ENCODE measurements around the gene DDAH2. TPM values are rescaled to one million over a fixed set of nuclear protein-coding genes. Genes with fewer than 3 reads are reported as not detected.

DDAH2 gene
- total RNA-seq, 6 donors from 2014 or later, result 46.6 to 157 (median 83.7) TPM

- Histone ChIP-seq H3K4me3 (no peak overlapping the region), H3K36me3 (no peaks in the 10 kb centered on the region), H3K4me1 (peaks cover 0 to 13% (median 2%) of the 10 kb centered on the region in 4 donors), H3K27me3 (no peaks in the 10 kb centered on the region), H3K9me3 (no peaks in the 10 kb centered on the region), H3K27ac (peak overlapping the region in 2 of 4 donors; percentile 35 to 65)
- WGBS, 2 donors, result 80 to 88% methylated on average over 6 of the region's 6 CpGs
- DNase-seq (peak in 1 of 2 donors; percentile 34), ATAC-seq (ENCODE audit: low FRiP score in 2 of 2) (no peak)
- TF ChIP-seq POLR2AphosphoS5 (IDR thresholded peaks at IDR 0.05), result no peak
- no peak for TF ChIP-seq EP300 (IDR thresholded peaks at IDR 0.05)
- TF ChIP-seq POLR2A (IDR thresholded peaks at IDR 0.05), result no peak
- TF ChIP-seq CTCF (IDR thresholded peaks at IDR 0.05), result no peak
Observed at GRCh38 chr6:31719001-31719400, 10.1 kb downstream of the DDAH2 start.

- DNase-seq, result peak in 1 of 2 donors; percentile 65
- H3K27ac ChIP-seq, result peak overlapping the region in 1 of 4 donors; percentile 65
- H3K36me3 ChIP-seq, result no peaks in the 10 kb centered on the region
- 58 to 74% methylated on average over 1 of the region's 1 CpG for WGBS, 2 donors
- H3K9me3 ChIP-seq, result no peaks in the 10 kb centered on the region
- peak in 1 of 2 donors; percentile 21 for TF ChIP-seq POLR2AphosphoS5 (IDR thresholded peaks at IDR 0.05)
- TF ChIP-seq CTCF (IDR thresholded peaks at IDR 0.05), result no peak
- TF ChIP-seq EP300 (IDR thresholded peaks at IDR 0.05), result peak in 1 of 4 donors; percentile 9
- no peak for TF ChIP-seq POLR2A (IDR thresholded peaks at IDR 0.05)
- no peak overlapping the region for H3K4me3 ChIP-seq
- peaks cover 0 to 13% (median 2%) of the 10 kb centered on the region in 4 donors for H3K4me1 ChIP-seq
- H3K27me3 ChIP-seq, result no peaks in the 10 kb centered on the region
- ATAC-seq (ENCODE audit: low FRiP score in 2 of 2), result no peak
Observed at GRCh38 chr6:31718265-31718664, 10.8 kb downstream of the DDAH2 start.

- no peak overlapping the region for H3K4me3 ChIP-seq
- no peaks in the 10 kb centered on the region for H3K9me3 ChIP-seq
- TF ChIP-seq EP300 (IDR thresholded peaks at IDR 0.05), result no peak
- no peak for TF ChIP-seq CTCF (IDR thresholded peaks at IDR 0.05)
- no peak for TF ChIP-seq POLR2A (IDR thresholded peaks at IDR 0.05)
- no peak for TF ChIP-seq POLR2AphosphoS5 (IDR thresholded peaks at IDR 0.05)
- ATAC-seq (ENCODE audit: low FRiP score in 2 of 2), result no peak
- DNase-seq, result peak in 1 of 2 donors; percentile 39
- no peaks in the 10 kb centered on the region for H3K36me3 ChIP-seq
- peaks cover 0 to 13% (median 2%) of the 10 kb centered on the region in 4 donors for H3K4me1 ChIP-seq
- 61 to 79% methylated on average over 10 of the region's 10 CpGs for WGBS, 2 donors
- H3K27me3 ChIP-seq, result no peaks in the 10 kb centered on the region
- H3K27ac ChIP-seq, result peak overlapping the region in 1 of 4 donors; percentile 30
Observed at GRCh38 chr6:31717499-31718222, 11.4 kb downstream of the DDAH2 start.

- 73 to 82% methylated on average over 10 to 16 of the region's 16 CpGs for WGBS, 2 donors
- ATAC-seq (ENCODE audit: low FRiP score in 2 of 2), result no peak
Observed at GRCh38 chr6:31715022-31715958, 13.8 kb downstream of the DDAH2 start, which contains the start of gene LY6G6D. Gene LY6G6D, plus strand, starts transcription at chr6:31715348. Its CDS starts 8 bp downstream, at chr6:31715356.

More at GRCh38 chr6:31715022-31715958, 13.8 kb downstream of the DDAH2 start, which contains the start of gene LY6G6D:
- H3K9me3 ChIP-seq, result no peaks in the 10 kb centered on the region
- H3K36me3 ChIP-seq, result no peaks in the 10 kb centered on the region
- no peaks in the 10 kb centered on the region for H3K27me3 ChIP-seq
- H3K4me1 ChIP-seq, result peaks cover 8 to 16% (median 14%) of the 10 kb centered on the region in 4 donors
- H3K4me3 ChIP-seq, result no peak within 1 kb of the TSS
- DNase-seq, result no peak
- TF ChIP-seq EP300 (IDR thresholded peaks at IDR 0.05) (no peak), CTCF (IDR thresholded peaks at IDR 0.05) (no peak), POLR2AphosphoS5 (IDR thresholded peaks at IDR 0.05) (no peak), POLR2A (IDR thresholded peaks at IDR 0.05) (no peak)
- H3K27ac ChIP-seq, result peak within 1 kb of the TSS in 1 of 4 donors; percentile 45
